T-helper 9 cell (primary cell): ENCODE data around the gene CASZ1.

ENCODE experiments used
- DNase-seq: peaks from one replicate; pipeline ENCODE4 v3.0.0-alpha.2; 2020

Gene CASZ1

DNA sequence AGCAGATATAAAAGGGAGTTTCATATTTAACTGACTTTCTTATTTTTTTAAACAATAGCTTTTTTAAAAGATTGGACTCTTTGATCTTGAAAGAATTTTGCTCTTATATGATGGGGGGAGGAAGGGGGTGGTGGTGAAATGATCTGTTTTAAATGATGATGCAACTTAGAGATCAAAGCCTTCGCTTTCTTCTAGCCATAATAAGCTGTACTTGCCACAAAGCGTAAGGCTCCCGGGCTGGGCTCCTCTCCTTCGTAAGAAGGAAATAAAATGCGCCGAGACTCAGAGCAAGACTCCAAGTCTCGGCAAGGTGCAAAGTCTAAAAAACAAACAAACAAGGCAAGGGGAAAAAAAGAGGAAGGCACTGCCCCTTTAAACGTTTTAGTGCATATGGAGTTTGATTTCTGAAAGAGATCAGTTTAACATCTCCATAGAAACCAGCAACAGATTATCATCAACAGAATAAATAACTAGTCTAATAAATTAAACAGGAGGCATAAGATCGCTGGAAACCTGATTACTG lies 3.3 kb downstream of the CASZ1 start:
- no peak for DNase-seq

DNA sequence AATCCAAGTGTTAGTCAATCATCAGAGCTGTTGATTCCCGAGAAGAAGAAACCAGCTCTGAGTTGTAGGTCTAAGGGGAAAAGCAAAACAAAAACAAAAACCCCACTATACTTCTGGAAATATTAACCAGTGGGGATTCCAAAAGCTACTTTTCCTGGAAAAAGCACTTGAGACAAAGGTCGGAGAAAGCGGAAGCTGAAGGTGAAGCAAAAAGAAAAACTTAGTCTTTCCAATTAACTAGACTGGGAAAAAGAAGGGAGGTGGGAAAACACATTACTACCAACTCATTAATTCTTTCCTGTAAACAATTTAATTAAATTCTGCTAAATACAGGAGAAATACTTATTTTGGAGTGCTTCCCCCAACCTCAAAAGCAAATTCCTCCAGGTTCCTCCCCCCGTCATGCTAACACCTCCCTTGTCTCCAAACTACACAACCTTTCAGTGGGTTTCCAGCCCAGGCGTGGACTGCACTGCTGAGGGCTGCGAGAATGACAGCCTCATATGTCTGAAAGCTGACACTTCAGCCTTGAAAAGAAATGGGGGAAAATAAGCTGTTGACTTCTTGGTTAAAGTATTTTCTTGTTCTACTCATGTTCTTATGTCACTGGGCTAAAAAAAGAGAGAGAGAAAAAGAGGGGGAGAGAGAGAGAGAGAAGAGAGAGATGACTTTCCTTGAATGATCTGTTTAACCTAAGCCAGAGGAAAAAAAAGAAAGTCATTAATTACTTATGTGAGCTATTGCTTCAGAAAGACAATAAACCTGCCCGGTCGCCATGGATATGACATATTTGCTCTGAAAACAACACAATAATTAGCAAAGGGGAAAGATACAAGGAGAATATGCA lies 5.1 kb downstream of the CASZ1 start:
- no peak for DNase-seq

DNA sequence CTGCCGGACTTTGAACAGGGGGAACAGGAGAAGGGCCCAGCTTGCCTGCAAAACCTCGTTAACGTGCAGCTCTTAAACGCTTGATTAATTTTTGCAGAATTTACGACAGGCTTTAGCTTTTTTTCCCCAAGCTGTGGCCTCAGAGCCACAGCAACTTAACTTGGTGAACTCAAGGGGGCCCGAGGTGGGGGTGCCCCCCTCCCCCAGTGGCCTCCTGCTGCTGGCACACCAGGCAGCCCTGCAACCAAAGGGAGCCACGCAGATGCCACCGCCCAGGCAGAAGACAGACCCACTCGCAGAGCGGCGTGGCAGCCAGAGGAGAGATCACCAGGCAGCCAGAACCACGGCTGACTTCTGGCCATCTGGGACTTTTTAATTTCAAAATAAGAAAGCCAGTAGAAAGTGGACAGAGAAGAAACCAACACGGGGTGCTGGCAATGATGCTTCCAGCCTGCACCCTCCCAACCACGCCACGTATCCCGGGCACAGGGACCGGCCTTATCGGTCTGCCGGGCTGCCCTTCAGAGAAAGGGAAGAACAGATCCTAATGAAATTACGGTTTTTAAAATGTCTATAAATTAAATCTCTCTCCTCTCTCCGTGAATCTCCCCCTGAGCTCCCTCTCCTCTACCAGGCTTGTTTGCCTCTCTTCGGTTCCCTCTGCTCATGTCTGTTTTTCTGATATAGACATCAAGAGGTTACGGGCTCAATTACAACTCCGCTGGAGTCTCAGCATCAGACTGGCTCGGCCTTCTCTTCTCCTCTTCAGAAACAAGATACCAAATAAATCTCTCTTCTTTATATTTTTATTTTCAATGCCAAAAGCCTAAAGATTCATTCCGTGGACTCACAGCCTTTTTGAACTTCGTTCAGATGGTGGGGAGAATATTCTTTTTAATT lies 6.4 kb downstream of the CASZ1 start:
- DNase-seq = no peak

DNA sequence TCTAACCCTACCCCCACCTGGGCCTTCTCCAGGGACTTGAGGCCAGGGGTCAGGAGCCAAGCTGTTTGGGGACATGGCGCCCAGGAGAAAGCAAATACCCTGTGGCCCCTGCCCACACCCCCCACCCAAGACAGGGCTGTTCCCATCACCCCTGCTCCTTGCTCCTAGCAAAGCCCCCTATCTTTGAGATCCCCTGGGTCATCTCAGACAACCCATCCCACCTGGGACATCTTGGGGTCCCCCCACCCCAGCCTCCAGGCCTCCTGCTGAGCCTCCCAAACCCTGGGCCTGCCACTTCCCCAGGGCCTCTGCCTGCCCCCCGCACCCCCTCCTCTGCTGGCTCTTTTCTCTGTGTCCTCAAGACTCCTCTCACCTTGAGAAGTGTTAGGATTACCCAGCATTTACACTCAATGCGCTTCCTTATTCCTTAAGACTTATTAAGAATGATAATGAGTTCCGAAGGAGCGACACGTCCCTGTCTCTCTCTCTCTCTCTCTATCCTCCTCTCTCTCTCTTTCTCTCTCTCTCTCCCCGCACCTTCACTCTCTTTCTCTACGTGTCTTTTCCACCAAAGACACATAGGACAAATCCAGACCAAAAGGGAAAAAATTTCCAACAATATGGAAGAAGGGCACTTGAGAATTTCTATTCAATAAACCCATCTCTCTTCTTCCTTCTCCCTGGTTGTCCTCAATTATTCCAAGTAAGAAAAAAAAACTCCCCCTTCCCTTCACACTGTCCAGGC lies 7.2 kb downstream of the CASZ1 start:
- no peak for DNase-seq

DNA sequence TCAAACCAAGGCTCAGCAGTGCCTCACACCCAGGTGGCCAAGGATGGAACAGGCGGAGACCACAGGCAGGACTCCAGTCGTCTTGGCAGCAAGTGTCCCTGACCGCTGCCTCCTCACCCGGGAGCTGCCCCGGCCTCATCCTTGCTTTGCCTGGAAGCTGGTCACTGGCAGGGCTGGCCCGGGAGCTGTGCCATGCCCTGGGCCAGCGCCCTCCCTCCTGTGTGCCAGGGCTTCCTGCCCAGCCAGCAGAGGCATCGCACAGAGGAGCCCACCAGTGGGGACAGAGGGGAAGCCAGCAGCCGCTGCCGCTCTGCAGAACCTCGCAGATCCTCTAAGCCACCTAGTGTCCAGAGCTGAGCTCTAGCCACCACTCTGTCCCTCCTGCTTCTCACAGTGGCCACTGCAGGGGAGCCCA lies 7.8 kb downstream of the CASZ1 start:
- no peak for DNase-seq

DNA sequence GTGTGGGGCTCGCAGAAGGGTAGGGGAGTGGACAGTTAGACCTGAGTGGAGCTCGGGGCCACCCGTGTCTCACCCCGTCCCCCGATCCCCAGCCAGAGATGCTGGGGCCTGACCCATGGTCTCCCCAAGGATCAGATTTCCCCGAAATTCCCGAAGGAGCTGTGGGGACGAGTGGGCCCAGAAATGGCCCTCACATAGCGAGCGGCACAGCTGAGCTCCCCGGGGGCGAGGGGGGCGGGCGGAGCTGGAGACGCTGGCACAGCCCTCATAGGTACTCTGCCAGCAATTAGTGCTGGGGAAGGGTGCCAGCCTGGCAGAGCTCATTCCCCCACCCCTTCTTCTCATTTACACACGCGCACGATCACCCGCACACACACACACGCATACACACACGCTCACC lies 9.2 kb downstream of the CASZ1 start:
- no peak for DNase-seq

DNA sequence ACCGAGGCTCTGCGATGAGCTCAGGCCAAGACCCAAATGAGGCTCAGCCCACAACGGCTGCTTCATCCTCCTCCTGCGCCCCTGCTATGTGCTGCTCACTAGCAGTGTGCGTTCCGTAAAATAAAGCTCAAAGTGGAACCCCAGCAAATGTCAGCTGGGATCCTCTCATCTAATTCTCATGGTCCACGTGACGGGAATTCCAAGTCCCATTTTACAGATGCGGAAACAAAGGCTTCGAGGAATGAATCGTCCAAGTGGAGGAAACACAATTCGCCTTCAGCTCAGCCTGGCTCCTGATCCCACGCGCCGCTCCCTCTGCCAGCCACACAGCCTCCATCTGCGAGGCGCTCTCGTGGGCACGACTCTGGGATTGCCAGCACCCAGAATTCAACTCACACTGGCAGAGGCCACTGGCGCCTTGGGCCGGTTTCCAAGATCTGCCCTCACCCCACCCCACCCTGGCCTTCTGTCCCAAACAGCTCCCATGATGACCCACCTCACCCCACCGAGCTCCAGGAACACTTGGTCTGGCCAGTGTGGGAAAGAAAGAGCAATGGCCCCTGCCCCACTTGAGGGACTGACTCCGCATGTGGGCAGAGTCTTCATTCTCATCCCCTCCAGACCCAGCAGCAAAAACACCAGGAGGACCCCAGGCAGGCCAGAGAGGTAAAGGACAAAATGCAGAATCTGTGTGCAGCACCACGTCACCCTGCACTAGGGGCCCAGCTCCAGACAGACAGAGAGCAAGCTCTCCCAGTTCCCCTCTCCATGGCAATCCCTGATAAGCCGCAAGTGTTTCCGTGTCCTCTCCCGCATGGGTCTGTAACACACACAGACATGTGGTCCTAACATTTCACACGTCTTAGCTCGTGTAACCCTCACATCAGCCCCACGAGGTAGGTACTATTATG lies 10.5 kb downstream of the CASZ1 start:
- no peak for DNase-seq

DNA sequence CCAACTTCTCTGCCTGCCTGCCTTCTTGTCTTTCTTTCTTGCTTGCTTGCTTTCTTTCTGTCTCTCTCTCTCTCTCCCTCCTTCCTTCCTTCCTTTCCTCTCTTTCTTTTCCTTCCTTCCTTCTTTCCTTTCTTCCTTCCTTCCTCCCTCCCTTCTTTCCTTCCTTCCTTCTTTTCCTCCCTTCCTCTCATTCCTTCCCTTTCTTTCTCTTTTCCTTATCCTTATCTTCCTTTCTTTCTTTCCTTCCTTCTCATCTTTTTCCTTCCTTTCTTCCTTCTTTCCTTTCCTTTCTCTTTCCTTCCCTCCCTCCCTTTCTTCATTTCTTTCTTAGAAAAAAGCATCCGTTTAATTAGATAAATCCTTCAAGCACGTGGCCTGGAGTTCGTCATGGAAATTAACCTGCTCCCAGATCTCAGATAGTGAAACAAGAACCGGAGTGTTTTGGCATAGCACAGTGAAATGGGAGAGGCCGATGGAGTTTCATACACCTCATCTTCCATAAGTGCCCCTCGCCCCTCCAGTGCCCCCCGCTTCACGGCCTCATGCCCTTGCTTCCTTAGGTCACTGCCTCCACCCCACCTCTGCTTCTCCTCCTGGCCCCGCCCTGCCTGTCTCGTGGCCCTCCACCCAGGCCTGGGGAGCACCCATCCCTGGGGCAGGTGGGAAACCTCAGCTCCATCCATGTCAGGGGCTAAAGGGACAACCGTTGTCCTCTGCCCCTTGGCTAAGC lies 11.3 kb downstream of the CASZ1 start:
- DNase-seq = no peak

DNA sequence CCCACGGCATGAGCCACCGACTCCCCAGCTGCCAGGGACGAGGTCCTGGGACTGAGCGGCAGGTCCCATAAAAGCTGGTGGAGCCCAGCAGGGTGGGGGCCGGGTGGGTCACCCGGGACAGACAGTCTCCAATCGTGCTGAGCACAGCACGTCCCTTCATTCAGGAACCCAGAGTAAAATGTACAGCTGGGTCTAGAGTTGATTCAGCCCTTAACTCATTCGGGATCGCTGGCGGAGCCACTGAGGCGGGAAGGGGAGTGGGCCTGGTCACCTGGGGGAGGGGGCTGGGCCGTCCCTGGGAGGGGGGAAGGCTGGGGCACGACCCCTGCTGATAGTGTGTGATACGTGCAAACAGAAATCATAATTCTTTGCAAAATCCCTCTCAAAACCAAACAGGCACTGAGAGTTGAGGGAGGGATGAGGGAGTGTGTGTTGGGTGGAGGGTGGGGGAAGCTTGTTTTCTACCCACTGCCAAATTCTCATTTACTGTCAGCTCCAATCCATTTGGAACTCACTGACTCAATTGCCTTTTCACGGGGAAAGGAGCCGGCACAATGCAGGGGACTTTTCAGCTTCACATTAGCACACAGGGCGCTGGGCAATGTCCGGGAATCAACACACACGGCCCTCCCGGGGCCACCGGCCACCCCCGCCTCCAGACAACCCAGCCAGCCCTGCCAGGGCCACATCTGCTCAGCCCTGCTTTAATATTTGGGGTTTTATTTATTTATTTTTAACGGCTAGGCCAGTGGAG lies 13.8 kb downstream of the CASZ1 start:
- DNase-seq = no peak

DNA sequence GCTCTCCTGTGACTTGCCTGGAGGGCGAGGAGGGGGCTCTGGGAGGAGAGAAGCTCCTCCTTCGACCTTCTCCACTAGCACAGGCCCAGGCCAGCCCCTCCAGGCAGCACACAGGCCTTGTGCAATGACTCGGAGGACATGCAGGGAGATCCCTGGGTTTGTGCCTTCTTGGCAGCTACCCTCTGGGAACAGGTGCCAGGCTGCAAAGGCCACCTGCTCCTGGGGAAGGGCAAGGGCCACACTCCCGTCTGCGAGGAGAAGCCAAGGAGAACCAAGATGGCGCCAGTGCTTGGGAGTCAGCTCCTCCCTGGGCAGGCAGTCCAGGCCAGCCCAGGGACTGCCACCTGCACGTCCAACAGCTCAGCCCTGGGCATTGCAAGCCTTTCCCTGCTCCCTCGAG lies 15.3 kb downstream of the CASZ1 start:
- DNase-seq = no peak

DNA sequence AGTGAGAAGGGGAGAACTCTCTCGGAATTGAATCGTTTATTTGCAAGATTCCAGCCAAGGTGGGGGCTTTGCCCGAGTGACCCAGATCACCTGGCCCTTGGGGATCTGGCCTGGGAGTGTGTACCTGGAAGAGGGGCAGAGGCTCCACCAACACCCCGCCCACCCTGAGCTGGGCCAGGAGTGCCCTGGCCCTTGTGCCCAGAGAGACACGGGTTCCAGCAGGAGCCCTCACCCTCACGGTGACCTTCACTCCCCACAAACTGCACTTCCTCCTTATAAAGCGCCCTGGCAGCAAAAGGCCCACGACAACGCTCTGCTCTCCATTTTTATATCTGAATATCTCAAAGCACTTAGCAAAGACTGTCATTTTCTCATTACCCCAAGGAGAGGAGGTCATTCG lies 16.6 kb downstream of the CASZ1 start:
- no peak for DNase-seq

DNA sequence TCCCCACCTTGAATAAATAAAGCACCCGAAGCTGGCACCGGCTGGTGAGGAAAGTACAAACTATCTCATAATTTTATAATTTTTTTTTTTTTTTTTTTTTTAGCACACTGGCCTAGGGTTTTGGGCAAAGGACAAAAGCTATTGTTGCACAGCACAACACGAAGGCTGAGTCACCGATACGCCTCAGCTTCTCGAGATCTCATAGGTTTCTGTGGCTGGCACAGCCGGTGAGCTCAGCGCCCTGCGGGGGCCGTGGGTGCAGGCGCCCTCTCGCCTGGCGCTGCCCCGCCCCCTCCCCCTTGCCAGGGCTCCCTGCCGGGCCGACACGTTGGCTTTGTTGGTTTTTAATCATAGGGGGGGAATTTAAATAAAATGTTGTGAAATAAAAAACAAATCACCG lies 17.2 kb downstream of the CASZ1 start:
- no peak for DNase-seq

DNA sequence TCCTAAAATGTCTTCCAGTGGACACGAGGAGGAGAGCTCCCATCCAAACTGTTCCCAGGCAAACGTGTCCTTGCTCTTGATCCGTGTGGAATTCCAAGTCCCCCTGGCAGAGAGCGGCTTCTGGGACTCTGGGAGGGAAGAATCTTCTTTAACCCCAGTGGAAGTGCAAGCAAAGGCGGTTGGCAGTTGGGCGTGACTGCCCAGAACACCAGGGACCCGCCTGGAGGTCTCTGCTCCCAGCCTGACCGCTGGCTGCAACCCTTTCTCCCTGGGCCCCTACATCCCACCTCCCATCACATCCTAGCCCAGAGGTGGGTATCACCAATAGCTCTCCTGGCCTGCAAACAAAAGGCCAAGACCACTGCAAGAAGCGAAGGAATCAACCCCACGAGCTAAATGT lies 17.8 kb downstream of the CASZ1 start:
- DNase-seq = no peak

DNA sequence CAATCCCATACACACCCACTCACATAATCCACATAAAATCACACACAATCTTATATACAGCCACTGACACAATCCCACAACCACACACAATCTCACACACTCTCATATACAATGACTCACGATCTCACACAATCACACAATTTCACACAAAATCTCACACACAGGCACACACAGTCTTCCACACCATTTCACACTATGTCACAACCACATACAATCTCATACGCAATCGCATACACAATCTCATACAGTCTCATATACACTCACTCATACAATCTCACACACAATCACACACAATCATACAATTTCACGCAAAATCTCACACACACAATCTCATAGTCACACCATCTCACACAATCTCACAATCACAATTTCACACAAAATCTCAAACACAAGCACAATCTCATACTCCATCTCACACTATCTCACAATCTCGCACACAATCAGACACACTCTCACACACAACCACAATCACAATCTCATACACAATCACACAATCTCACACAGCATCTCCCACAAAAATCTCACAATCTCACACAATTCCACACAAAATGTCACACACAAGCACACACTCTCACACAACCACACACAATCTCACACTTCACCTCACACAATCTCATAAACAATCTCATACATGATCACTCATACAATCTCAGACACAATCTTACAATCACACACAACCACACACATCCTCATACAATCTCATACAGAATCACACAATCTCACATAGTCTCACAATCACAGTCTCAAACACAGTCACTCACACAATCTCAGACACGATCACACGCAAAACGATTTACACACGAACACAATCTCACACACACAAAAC lies 18.5 kb downstream of the CASZ1 start:
- no peak for DNase-seq

DNA sequence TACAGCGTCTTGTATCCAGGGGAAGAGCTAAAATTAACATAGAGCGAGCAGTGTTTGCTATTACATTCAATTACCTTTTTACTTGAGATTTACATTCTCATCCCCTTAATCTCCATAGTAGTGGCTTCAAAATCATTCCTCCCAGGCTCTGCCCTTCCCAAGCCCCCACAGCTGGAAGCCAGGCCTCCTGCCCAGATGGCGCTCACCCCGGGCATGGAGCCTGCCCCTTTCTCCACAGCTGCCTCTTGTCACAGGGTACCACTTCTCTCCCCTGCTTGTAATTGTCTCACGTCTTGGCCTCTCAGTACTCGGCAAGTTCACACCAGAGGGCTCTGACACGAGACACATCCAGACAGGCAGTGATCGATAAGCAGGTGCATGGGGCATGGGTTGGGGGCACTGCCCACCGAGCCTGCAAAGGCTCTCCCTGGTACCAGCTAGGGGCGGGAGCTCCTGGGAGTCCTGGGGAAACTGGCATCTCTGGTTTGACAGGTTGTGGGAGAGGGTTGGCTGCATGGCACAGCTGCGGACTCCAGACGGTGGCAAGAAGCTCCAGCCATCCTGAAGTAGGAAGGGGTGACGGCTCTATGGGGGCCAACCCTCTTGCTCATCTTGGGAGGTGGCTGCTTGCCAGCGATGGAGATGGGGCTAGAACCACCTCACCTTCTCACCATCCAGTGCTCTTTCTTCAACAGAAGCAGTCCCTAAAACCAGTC lies 20.1 kb downstream of the CASZ1 start:
- no peak for DNase-seq

DNA sequence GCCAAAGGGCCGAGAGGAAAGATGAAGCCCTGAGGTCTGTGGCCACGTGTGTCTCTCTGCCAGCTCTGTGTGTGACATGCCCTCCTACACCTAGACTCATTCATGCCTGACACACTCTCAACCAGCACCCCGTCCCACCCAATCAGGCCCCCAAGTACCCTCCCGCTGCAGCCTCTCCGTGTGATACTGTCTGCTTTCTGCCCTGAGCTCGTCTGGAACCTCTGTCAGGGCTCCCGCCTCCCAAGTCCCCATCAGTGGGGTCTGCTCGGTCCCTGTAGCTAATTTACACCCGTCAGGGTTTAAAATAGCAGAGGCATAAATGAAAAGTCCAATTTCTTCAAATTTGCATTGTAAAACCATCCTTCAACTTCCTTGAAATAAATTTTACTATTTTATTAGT lies 20.7 kb downstream of the CASZ1 start:
- no peak for DNase-seq

DNA sequence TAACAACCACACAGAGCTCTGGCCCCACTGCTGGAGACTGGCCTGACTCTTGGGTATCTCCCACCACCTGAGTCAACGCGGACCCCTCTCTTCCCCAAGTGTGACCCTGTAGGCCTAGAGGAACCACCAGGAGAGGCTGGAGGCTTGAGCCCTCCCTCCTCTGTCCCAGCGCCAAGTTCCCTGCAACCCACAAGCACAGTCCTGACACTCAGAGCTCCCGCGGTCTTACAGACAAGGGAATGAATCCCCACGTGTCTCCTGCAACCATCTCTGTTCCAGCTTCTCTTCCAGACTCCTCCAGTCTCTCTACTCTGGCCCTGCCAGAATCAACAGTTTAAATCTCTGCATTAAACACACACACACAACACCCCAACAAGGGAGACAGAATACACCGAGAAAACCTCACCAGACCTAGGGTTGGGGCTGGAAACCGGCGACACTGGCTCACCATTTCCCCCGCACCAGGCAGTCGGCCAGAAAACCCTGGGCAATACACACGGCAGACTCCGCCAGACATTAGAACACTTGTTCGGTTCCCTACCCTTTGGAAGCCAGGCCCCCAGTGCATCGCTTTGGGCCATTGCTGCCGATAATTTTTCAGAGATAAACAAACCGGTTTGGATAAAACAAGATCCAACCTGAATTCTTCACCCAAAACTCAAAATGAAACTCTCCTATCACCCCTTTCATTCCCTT lies 21.7 kb downstream of the CASZ1 start:
- DNase-seq = no peak
